Panc1 (cell line): ENCODE data around the gene ASB5. TPM values are rescaled to one million over a fixed set of nuclear protein-coding genes. Genes with fewer than 3 reads are reported as not detected.

ENCODE experiments used
- ATAC-seq: fragments of 200-7000 bp; cut with Tn5 transposase; 2 replicates; pipeline ENCODE4 v1.9.1; 2020; ENCODE audit warnings: mild to moderate bottlenecking, moderate library complexity
- BruUV-seq: library from RNA; stranded (reverse); fragments of 400-500 nt; replicated peaks from 2 replicates; lab custom pipeline; 2021; lab: Mats Ljungman, UMichigan
- CTCF ChIA-PET: fragments of 300-600 bp; sonication (Branson Sonifier 250); formaldehyde crosslinking; loops from one replicate; lab custom pipeline; 2022; ENCODE audit warnings: antibody characterized with exemption; lab: Charles Lee
- POLR2A ChIA-PET: fragments of 300-600 bp; sonication (Branson Sonifier 250); formaldehyde crosslinking; loops from one replicate; lab custom pipeline; 2022; ENCODE audit warnings: antibody characterized with exemption; lab: Charles Lee
- DNase-seq: peaks from one replicate; pipeline ENCODE4 v3.0.0-alpha.2; 2010; ENCODE audit warnings: low read depth, low spot score
- H3K27ac ChIP-seq: 2 replicates; pipeline ENCODE4 v1.5.1; 2011; ENCODE audit warnings: mild to moderate bottlenecking, low read length, inconsistent platforms
- H3K27me3 ChIP-seq: fragments of 200-500 bp; sonication (Bioruptor generic); 2 replicates; pipeline ENCODE4 v1.6.0; 2014; ENCODE audit warnings: low read length, inconsistent platforms; ENCODE audit not compliant: control insufficient read depth, insufficient read depth
- H3K36me3 ChIP-seq: fragments of 200-500 bp; sonication (Bioruptor generic); 2 replicates; pipeline ENCODE4 v1.5.1; 2014; ENCODE audit warnings: inconsistent platforms, mild to moderate bottlenecking, low read length, moderate library complexity; ENCODE audit not compliant: control insufficient read depth, insufficient read depth
- H3K4me1 ChIP-seq: 2 replicates; pipeline ENCODE4 v1.5.1; 2011; ENCODE audit warnings: inconsistent platforms, mild to moderate bottlenecking, low read length, moderate library complexity; ENCODE audit not compliant: control insufficient read depth, insufficient read depth
- H3K4me3 ChIP-seq, 2 experiments: 2 replicates each; pipeline ENCODE4 v1.5.1; 2011 to 2012; ENCODE audit warnings: low read depth in 2 of 2, low read length in 2 of 2, mild to moderate bottlenecking in 2 of 2, inconsistent platforms in 1 of 2, moderate library complexity in 1 of 2
- H3K9me3 ChIP-seq: fragments of 200-500 bp; sonication (Bioruptor generic); 2 replicates; pipeline ENCODE4 v1.5.1; 2014; ENCODE audit warnings: low read depth, mild to moderate bottlenecking, inconsistent platforms, low read length, moderate library complexity; ENCODE audit not compliant: control insufficient read depth, insufficient read depth
- POLR2AphosphoS5 ChIP-seq: IDR thresholded peaks from 2 replicates; pipeline ENCODE4 v1.6.1; 2012; ENCODE audit warnings: mild to moderate bottlenecking, low read depth, low read length, moderate library complexity
- SIN3A ChIP-seq: IDR thresholded peaks from 2 replicates; pipeline ENCODE4 v1.6.1; 2012; ENCODE audit warnings: low read depth, mild to moderate bottlenecking, low read length, moderate library complexity, borderline replicate concordance; ENCODE audit not compliant: insufficient read depth
- TCF7L2 ChIP-seq: IDR thresholded peaks from 2 replicates; pipeline ENCODE4 v1.6.1; 2011; ENCODE audit warnings: mild to moderate bottlenecking, low read depth, low read length, inconsistent platforms
- in situ Hi-C: cut with HindIII; loops from 2 replicates; pipeline ENCODE4 v1.10.0; 2016; ENCODE audit warnings: low sequenced_read_pairs, low pct_unique_long_range_greater_than_20kb
- intact Hi-C: fragments of 100-400 bp; cut with micrococcal nuclease; formaldehyde crosslinking; loops from one replicate; pipeline ENCODE4 v1.10.0; 2022; ENCODE audit not compliant: unreplicated experiment
- total RNA-seq: library from RNA; stranded (reverse); gene quantifications from one replicate; pipeline ENCODE4 v1.2.1, GENCODE V29; 2021; ENCODE audit not compliant: unreplicated experiment
- TF ChIP-seq, protein P1 (sequence below): fragments of 450-650 bp; IDR thresholded peaks from 2 replicates; pipeline ENCODE4 v1.5.1; 2017; ENCODE audit warnings: mild to moderate bottlenecking
- TF ChIP-seq, protein P2 (sequence below), 2 experiments: IDR thresholded peaks; 2 replicates each; pipeline ENCODE4 v1.6.1; 2011 to 2012; ENCODE audit warnings: low read depth in 2 of 2, control low read depth in 1 of 2, low read length in 1 of 2, mild to moderate bottlenecking in 1 of 2, moderate library complexity in 1 of 2; ENCODE audit not compliant: insufficient read depth in 1 of 2

ASB5 gene
- total RNA-seq, 1 experiment from 2014 or later = not detected

DNA sequence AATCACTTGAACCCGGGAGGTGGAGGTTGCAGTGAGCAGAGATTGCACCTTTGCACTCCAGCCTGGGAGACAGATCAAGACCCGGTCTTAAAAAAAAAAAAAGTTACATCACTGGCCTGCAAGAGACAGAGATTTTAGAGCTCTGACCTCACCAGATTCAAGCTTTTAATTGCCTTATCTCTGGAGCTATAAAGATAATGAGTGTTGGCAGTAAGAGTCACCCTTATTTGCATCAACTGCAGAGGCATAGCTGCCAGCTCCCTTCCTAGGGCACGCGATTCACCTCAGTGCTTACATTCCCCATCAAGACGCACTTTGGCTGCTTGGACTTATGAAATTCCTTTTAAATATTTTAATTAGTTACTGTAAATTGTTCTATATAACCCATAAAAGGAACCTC, 61.2 kb downstream of the ASB5 start:
- DNase-seq = no peak
- H3K27me3 ChIP-seq = no peaks in the 10 kb centered on the region
- no peaks in the 10 kb centered on the region for H3K36me3 ChIP-seq
- CTCF ChIA-PET = no interaction called here
- no TSS peak for BruUV-seq
- H3K4me1 ChIP-seq = no peaks in the 10 kb centered on the region
- TF ChIP-seq SIN3A = no peak
- H3K9me3 ChIP-seq = no peaks in the 10 kb centered on the region
- no peak overlapping the region for H3K4me3 ChIP-seq
- in situ Hi-C loops = no loop called here
- ATAC-seq = no peak
- POLR2A ChIA-PET = no interaction called here
- intact Hi-C loops = no loop called here
- H3K27ac ChIP-seq = no peak overlapping the region

DNA sequence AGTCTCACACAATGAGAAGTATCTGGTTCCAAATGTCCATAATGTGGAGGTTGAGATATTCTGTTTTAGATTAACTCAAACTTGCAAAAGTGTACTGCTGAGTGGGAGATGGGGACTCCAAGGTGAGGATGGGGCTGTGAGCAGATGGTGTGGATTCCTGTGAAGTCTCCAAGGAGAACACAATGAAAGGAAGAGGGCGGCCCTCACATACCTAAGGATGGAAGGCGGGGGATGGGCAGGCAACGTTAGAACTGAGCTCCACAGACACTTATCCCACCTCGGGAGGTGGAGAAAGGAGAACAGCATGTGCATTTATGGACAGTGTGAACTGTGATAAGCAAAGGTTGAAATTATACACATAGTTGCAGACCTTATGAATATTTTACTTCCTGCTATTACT, 63.7 kb downstream of the ASB5 start:
- no peaks in the 10 kb centered on the region for H3K4me1 ChIP-seq
- H3K27me3 ChIP-seq = no peaks in the 10 kb centered on the region
- H3K4me3 ChIP-seq = no peak overlapping the region
- ATAC-seq = no peak
- CTCF ChIA-PET = no interaction called here
- POLR2A ChIA-PET = no interaction called here
- intact Hi-C loops = no loop called here
- no TSS peak for BruUV-seq
- TF ChIP-seq SIN3A = no peak
- TF ChIP-seq TCF7L2 = no peak
- TF ChIP-seq POLR2AphosphoS5 = no peak
- TF ChIP-seq, protein P1, sequence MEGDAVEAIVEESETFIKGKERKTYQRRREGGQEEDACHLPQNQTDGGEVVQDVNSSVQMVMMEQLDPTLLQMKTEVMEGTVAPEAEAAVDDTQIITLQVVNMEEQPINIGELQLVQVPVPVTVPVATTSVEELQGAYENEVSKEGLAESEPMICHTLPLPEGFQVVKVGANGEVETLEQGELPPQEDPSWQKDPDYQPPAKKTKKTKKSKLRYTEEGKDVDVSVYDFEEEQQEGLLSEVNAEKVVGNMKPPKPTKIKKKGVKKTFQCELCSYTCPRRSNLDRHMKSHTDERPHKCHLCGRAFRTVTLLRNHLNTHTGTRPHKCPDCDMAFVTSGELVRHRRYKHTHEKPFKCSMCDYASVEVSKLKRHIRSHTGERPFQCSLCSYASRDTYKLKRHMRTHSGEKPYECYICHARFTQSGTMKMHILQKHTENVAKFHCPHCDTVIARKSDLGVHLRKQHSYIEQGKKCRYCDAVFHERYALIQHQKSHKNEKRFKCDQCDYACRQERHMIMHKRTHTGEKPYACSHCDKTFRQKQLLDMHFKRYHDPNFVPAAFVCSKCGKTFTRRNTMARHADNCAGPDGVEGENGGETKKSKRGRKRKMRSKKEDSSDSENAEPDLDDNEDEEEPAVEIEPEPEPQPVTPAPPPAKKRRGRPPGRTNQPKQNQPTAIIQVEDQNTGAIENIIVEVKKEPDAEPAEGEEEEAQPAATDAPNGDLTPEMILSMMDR = no peak
- TF ChIP-seq, protein P2, sequence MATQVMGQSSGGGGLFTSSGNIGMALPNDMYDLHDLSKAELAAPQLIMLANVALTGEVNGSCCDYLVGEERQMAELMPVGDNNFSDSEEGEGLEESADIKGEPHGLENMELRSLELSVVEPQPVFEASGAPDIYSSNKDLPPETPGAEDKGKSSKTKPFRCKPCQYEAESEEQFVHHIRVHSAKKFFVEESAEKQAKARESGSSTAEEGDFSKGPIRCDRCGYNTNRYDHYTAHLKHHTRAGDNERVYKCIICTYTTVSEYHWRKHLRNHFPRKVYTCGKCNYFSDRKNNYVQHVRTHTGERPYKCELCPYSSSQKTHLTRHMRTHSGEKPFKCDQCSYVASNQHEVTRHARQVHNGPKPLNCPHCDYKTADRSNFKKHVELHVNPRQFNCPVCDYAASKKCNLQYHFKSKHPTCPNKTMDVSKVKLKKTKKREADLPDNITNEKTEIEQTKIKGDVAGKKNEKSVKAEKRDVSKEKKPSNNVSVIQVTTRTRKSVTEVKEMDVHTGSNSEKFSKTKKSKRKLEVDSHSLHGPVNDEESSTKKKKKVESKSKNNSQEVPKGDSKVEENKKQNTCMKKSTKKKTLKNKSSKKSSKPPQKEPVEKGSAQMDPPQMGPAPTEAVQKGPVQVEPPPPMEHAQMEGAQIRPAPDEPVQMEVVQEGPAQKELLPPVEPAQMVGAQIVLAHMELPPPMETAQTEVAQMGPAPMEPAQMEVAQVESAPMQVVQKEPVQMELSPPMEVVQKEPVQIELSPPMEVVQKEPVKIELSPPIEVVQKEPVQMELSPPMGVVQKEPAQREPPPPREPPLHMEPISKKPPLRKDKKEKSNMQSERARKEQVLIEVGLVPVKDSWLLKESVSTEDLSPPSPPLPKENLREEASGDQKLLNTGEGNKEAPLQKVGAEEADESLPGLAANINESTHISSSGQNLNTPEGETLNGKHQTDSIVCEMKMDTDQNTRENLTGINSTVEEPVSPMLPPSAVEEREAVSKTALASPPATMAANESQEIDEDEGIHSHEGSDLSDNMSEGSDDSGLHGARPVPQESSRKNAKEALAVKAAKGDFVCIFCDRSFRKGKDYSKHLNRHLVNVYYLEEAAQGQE (IDR thresholded peaks at IDR 0.05; ENCODE audit: insufficient read depth in 1 of 2, low read depth in 2 of 2, low read length in 1 of 2) = no peak
- H3K36me3 ChIP-seq = no peaks in the 10 kb centered on the region
- in situ Hi-C loops = no loop called here
- no peaks in the 10 kb centered on the region for H3K9me3 ChIP-seq
- no peak overlapping the region for H3K27ac ChIP-seq
- no peak for DNase-seq

DNA sequence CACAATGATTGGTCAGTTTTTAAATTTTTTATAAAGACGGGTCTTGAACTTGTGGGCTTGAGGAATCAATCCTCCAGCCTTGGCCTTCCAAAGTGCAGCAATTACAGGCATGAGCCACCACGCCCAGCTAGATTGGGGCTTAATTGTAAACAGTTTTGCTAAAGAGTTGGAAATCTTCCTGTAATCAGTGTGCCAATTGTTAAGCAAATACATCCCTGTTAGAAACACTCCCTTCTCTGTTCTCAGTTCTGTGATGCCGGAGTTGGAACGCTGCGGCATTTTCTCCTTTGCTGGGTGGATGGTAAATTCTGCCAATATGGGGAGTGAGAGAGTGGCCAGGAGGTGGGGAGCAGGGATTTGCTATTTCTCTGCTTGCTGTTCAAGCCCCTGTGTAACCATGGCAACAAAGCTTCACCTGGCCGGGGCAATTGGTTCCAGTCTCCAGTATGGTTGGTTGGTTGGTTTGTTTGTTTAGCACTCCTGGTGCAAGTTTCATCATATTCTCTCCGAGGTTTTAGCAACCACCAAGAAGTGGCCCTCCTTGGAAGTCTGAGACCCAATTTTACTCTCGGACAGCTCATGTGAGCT, 70.6 kb downstream of the ASB5 start:
- Histone ChIP-seq H3K4me1 (no peaks in the 10 kb centered on the region), H3K27me3 (no peaks in the 10 kb centered on the region), H3K36me3 (no peaks in the 10 kb centered on the region), H3K4me3 (no peak overlapping the region), H3K27ac (no peak overlapping the region), H3K9me3 (no peaks in the 10 kb centered on the region)
- TF ChIP-seq, protein P1 = no peak
- TF ChIP-seq SIN3A (no peak), TCF7L2 (no peak), POLR2AphosphoS5 (no peak)
- TF ChIP-seq, protein P2 (IDR thresholded peaks at IDR 0.05; ENCODE audit: insufficient read depth in 1 of 2, low read depth in 2 of 2, low read length in 1 of 2) = no peak
- ChIA-PET POLR2A (no interaction called here), CTCF (no interaction called here)
- BruUV-seq = no TSS peak
- ATAC-seq (no peak), DNase-seq (no peak)
- in situ Hi-C loops (no loop called here), intact Hi-C loops (no loop called here)
